CD4-positive, alpha-beta T cell treated with Interleukin-15 for 4 hours (primary cell): ENCODE data around the gene SEC22A.

ENCODE experiments used
- DNase-seq: peaks from one replicate; pipeline ENCODE4 v3.0.0-alpha.2; 2020; ENCODE audit warnings: low spot score

Gene SEC22A, protein sequence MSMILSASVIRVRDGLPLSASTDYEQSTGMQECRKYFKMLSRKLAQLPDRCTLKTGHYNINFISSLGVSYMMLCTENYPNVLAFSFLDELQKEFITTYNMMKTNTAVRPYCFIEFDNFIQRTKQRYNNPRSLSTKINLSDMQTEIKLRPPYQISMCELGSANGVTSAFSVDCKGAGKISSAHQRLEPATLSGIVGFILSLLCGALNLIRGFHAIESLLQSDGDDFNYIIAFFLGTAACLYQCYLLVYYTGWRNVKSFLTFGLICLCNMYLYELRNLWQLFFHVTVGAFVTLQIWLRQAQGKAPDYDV

DNA sequence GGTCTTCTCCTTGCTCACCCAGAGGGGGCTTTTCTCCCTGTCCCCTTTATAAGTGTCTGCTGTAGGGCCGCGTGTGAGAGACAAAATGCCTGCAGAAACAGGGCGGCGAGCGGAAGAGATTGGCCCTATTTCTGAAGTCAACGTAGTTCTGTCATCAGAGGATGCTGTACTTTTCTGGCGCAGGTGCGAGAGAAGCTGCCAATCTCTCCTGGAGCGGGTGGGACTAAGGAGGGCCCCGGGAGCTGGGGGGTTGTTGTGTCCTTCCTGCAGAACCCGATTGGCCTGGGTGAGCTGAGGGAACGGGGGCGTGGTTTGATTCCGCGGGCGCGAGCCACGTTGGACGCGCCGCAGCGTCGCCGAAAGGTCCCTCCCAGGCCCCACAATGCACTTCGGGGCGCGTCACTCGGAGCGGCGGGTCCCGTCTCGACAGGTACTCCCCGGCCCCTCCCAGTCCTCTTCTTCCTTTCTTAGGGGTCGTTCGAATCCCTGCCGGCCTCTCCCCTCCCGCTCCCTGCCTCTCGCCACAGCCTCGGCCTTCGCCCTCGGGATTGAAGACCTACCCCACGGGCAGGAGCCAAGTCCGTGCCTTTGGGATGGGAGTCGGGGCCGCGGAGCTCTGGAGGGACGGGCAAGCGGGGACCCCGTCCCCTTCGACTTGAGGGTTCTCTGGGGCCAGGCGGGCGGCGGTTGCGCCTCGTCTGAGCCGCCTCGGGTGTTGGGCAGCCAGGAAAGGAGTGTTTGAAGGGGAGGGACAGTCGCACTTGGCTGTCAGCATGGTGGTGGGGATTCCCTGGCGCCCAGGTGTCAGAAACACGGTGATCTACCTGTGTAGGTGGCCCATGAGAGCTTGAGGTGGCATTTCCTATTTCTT lies at the start of gene SEC22A:
SEC22A (plus strand) TSS at position 387 of the 871 bp plus-strand sequence. CDS start 7,275 bp downstream, outside the sequence.
- DNase-seq = peak; percentile 91

DNA sequence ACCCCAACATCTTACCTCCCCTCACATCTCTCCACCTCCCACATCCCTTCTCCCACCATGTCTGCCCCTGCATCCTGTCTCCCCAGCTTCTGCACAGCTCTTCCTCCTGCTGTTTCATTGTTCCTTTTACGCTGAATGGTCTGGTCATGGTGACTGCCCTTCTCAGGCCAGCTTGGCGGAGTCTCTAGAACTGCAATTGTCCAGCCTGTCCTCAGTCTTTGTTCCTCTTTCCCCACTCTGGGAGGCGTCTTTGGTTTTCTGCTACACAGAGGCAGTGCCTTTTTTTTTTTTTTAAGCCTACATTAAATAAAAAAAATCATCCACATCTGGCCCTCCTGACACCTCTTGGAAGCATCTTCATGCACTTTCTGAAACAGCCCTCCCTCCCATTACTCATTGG lies 49.1 kb upstream of the SEC22A start:
- DNase-seq = no peak

DNA sequence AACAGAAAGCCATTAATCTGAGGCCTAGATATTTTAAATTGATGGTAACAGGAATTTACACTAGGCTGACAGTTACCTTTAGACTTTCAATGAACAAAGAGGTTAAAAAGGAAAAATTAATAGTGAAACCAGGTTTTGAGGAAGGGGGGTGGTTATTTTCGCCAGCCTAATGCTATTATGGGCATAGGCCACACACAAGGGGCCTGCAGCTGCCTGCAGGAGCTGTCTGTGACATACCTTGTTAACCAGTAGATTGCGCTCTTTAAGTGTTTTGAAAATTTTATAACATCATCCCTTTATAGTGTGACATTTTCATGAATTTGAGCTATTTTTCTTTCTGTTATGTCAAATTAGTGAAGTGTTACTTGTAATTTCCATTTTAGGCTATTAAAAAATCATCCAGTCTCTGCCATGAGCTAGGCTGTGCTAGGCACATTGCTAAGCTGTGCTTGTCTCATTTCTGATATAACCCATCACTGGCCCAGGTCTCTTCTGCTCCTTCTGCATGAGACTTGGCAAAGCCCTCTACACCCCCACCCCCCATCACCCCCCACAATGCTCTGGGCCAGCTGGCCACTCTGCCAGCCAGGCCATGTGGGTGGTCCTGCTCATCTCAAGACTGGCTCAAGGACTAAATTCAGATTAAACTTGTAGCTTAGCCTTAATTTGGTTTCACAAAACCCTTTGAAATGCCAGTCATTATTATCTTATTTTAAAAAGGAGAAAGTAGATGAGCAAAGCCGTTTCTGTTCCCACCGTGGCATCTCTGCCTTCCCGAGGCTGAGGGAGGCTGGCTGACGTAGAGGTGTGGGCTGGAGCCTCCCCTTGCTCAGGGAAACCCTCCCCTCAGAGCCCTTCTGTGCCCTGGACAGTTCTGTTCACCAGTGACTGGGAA lies 48.4 kb upstream of the SEC22A start:
- DNase-seq = no peak

DNA sequence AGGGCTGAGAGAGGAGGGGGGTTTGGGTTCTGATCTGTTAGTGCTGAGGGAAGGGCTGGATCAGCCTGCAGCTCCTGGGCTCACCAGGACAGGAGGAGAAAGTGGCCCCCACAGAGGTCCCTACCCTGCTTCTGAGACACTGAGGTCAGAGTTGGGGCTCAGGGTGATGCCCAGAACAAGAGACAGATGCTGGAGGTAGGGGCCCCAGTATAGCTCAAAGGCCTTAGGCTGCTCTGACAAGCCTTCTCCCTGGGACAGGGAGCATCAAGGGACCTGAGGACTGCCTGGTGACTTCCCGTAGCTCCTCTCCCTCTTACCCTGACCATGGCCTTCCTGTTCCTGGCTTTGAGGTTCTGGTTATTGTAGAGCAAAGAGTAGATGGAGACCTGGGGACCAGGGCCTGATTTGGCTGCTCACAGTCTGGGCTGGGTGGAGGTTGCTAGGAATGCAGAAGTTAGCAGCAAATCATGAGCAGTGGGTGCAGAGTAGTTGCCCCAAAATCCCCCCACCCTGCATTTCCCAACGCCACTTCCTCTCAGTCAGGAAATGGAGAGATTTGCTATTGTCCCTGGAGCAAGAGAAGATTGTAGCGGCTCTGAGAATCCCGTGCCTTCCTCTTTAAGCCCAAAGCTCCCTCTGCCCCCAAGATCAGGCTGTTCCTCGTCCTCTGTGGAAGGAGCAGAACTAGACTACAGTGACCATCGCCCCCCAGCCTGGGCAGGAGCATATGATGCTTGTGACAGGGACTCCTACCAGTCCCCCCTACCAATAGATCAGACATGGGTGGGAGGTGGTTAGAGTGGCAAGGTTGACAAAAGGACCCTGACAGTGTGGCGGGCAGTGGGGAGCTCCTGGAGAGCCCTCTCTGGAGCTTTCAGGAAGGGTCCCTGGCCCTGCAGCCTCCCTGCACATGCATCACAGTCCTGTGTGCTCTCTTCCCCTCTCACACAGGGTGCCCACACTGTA lies 47.4 kb upstream of the SEC22A start:
- no peak for DNase-seq

DNA sequence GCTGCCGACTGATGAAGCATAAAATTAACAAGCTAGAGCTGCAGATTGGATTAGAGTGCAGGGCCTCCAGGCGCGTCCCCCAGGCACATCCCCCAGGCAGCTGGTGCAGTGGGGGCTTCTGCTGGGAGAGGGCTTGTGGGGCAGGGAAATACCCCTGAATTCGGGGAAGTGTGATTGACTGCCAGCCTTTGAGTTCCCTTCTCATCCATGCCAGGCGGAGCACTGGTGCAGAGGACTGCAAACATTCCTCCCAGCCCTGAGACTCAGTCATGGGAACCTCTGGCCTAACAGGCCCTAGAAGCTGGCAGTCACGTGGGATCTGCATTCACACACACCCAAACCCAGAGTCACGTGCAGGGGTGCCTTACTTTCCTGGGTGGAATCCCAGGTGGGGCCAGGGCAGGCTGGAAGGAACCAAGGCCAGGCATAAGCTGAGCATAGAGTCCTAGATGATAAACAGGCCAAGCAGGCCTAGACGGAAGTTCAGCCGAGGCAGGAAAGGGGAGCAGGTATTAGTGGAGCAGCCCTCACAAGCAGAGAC lies 46.2 kb upstream of the SEC22A start:
- no peak for DNase-seq

DNA sequence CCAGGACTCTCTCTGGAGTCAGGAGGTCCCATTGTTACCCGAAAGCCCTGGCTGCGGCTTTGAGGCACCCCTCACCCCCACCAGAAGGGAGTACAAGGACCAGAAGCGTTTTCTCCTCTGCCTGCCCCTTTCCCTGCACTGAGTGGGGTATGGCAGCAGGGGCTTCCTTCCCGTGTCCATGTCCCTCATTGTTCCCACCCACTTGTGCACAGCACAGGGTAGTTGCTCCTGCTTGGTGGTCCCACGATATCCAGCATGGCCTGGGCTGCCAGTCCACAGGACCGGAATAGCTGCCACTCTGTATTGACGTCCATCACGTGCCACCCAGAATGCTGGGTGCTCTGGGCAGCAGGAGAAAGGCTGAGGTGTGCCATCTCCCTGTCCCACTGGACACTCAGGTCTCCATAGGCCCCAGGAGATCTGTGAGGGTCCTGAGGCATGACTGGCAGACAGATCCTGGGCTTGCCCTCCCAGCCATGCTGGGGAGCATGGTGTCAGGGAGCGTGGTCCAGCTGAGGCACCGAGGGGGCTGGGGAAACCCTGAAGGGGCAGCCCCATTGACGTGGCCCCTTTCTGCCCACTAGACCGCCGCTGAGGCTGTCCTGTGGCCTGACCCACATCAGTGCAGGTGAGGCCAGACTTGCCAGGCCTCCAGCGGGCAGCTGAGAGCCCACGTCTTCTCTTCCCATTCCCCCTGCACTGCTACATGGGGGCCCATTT lies 45.3 kb upstream of the SEC22A start:
- no peak for DNase-seq

DNA sequence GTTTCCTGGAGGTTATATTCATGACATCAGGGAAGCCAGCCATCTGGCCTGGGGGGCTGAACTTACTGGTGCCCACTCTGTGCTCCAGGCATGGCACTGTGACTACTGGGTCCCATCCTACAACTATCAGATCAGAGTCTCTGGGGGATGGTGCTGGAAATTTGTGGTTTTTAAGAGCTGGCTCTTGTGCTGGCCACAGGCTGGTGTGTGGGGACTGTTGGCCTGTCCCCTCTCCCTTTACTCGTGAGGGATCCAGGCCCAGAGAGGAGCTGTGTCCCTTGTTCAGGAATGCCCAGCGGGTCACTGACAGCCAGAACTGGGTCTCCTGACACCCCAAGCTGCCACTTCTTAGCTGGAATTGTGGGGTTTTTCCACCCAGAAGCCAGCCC lies 44.5 kb upstream of the SEC22A start:
- DNase-seq = no peak

DNA sequence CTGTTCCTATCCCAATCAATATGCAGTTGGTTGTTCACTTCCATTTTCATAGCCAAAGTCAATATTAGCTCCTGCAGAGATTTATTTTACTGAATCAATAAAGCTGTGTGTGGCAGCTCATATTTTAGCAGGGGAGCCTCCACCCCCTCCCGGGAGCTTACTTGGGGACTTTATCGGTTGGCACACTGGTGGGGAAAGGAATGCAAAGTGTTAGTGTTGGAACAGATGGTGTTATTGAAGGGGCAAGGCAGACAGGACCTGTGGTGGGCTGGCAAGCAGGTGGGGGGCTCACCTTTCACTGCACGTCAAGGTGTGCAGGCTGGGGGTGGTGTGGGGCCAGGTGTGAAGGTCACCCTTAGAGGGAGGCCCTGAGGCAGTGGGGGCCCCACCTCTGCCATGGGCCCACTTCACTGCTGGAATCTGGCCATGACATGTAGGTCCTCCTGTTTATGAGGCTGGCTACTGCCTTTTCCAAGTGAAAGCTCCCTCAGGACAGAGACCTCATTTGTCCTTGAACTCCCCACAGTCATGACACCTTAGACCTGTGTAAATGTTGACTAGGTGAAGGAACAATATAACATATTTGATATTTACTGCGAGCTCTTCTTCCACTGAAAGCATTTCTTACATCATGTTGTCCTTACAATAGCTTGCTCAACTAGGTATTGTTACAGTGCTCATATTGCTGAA lies 44.0 kb upstream of the SEC22A start:
- no peak for DNase-seq

DNA sequence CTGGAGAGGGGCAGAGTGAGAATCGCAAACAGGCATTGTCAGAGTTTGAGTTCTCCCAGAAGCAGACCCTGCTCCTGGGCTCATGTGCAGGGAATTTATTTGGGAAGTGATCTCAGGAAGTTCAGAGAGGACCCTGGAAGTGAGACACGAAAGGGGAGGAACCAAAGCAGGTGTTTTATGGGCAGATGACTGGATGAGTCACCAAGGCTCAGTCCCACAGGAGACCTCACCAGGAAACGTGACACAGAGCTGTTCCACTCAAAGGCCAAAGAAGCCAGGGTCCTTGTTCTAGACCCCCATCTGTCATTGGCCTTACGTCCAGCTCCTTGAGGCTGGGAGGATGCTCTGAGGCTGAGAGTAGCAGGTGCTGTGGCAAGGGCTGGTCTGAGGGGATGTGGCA lies 43.4 kb upstream of the SEC22A start:
- DNase-seq = no peak

DNA sequence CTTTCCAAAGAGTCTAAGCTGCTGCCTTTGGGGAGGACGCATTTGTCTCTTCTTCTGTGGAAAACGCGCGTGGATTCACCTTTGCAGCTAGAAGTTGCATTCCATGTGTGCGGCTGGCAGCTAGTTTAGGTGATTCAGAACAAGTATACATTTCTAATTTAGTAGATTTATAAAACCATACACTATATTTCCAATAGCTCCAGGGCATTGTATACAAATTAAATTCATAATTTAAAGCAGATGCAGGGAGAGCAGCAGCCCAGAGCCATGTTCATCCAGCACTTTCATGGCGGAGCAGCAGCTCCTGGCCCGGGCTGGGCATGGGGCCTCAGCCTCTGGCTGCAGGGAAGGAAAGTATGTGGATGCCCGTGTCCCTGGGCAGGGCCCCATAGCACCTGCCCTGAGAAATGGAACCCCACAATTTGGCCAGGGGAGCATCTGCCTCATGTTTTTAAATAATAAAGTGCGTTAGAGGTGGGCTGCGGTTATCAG lies 42.8 kb upstream of the SEC22A start:
- no peak for DNase-seq

DNA sequence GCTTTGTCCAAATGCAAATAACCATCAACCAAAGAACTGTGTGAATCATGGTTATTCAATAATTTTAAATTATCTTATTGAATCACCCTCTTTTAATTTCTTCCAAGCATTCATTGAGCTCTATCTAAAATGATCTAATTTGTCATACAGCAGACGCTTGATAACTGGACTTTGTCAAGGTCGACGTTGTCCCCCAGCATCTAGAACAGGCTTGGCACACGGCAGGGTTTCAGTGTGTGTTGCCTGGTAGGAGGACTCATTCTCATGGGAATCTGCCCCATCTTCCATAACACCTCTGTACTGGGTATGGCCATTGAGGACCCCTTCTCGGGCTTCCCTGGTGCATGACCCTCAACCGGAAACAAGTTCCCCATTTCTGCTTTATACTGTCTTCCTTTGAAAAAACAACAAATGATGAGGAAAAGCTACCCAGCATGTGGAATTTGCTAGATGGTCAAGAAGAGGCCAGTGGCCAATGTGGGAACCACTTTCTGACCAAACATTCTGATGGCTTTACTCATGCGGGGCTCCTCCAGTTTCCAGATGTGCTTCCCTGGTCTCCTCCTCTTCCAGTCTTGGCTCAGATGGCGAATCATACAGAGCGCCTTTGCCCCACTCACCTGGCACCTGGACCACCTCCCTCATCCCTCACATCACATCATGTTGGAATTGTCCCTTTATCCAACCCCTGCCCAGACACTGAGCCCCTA lies 41.7 kb upstream of the SEC22A start:
- DNase-seq = no peak

DNA sequence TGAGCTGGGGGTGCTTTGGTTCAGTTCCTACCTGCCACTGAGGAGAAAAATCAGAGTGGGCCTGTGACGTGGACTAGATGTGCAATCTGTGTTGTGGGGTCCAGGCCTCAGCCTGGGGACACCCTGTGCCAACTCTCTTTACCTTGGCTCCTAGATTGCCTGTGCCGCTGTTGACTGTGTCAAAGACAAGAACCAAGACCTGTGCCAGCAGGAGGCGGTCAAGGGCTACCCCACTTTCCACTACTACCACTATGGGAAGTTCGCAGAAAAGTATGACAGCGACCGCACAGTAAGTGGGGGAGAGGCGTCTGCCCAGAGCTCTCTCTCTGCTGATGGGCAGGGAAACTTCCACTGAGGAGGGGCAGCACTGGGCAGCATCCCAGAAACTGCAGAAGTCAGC lies 40.6 kb upstream of the SEC22A start:
- DNase-seq = no peak

DNA sequence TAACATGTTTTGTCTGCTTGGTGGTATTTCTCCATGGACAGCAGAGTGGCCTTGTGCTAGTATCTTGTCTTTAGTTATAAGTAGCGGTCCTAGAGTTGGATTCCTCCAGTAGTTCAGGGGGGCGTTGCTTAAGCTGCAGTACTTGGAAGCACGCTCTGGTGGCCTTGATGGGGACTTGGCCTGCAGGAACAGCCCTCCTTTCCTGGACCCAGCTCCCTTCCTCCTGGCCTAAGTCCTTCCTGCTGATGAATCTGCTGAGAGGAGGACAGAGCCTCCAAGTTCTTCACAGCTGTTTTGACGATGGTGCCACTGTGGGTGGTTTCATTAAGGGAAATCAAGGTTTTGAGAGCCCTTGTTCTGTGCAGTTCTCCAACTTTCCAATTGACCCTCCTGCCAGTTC lies 38.6 kb upstream of the SEC22A start:
- no peak for DNase-seq

DNA sequence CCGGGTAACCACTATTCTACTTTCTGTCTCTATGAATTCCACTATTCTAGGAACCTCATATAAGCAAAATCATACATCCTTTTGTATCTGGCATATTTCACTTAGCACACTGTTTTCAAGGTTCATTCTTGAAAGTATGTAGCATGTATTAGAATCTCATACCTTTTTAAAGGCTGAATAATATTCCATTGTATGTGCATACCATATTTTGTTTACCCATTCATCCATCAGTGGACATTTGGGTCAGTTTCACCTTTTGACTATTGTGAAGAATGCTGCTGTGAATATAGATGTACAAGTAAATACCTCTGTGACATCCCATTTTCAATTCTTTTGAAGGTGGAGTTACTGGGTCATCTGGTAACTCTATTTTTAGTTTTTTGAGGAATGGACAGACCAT lies 36.6 kb upstream of the SEC22A start:
- DNase-seq = no peak

DNA sequence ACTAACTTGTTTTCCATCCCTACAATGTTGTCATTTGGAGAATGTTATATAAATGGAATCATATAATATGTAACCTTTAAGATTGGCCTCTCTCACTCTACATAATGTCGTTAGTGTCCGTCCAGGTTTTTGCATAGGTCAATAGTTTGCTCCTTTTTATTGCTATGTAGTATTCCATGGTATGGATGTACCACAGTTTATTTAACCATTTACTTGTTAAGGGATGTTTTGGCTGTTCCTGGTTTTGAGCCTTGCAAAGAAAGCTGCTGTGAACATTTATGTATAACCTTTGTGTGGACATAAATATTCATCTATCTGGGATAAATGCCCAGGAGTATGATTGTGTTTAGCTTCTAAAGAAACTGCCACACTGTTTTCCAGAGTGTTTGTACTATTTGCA lies 34.1 kb upstream of the SEC22A start:
- DNase-seq = no peak

DNA sequence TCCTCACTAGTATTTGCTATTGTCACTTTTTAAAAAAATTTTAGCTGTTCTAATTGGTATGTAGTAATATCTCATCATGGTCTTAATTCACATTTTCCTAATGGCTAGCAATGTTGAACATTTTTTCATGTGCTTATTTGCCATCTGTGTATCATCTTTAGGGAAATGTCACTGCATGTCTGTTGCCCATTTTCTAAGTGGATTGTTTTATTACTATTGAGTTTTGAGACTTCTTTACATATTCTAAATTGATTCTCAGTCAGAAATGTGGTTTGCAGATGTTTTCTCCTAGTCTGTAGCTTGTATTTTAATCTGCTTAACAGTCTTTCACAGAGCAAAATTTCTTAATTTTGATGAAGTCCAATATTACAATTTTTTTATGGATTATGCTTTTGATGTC lies 33.6 kb upstream of the SEC22A start:
- DNase-seq = no peak

DNA sequence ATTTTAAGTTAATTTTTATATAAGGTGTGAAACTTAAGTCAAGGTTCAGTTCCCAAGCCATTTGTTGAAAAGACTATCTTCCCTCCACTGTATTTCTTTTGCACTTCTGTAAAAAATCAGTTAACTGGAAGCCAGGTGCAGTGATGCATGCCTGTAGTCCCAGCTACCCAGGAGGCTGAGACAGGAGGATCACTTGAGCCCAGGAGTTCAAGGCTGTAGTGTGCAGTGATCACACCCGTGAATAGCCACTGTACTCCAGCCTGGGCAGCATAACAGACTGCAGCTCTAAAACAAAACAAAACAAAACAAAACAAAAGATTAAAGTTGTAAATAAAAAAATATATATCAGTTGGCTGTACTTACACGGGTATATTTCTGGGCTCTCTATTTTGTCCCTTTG lies 33.1 kb upstream of the SEC22A start:
- no peak for DNase-seq

DNA sequence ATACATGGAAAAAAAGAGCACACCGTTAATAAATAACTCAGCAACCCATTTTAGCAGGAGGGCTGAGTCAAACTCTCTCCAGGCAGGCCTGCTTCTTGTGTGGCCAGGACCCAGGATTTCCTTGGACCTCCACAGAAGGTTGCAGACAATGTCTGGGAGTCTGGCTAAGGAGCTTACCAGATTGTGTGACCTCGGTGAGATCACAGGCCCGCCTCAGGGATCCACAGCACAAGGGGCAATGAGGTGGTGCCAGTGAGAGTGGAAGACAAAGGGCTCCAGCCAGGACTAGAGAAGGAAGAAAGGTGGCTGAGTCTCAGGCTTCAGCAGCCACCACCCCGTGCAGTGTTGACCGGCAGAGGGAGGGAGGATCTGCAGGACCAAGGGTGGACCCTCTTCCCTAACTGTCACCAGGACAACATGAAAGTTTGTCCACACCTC lies 32.2 kb upstream of the SEC22A start:
- DNase-seq = no peak

DNA sequence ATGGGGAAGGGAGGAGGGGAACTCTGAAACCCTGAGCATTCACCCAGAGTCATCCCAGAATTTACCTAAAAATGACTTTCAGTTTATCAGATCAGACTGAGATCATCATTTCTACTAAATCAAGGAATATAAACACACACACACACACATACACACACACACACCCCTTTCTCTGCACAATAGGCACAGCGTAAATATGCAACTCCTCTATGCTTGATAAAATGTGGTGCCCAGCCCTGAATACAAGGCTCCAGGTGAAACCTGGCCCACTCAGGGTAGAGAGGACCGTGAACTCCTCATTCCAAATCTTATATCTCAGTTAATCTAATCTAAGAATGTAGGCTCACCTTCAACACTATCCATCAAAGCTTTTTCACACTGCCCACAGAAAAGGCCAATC lies 31.8 kb upstream of the SEC22A start:
- no peak for DNase-seq
